ENCODE measurements around the gene JPH4. TPM values are rescaled to one million over a fixed set of nuclear protein-coding genes. Genes with fewer than 3 reads are reported as not detected.
A peak's percentile ranks its signal among the peaks of the same experiment; 100 is the strongest.

The JPH4 gene
- total and polyA plus RNA-seq, 2 of the 8 experiments (the other 6 are each of a cell fraction or from before 2014, with no cell fraction given) = 23.9 to 46.7 TPM

GRCh38 chr14:23525611-23526010 is 53.0 kb downstream of the JPH4 start:
- DNase-seq (ENCODE audit: low read depth in 1 of 2, low spot score in 2 of 2) (no peak), FAIRE-seq (no peak)
- no peak overlapping the region for H3K56ac ChIP-seq (replicated peaks; ENCODE audit: insufficient read length, low read depth, low read length)
- H4K91ac ChIP-seq (replicated peaks; ENCODE audit: insufficient read length, low read length) = no peak overlapping the region
- peaks cover 0 to 3% of the 10 kb centered on the region in 2 experiments for H4K20me1 ChIP-seq (replicated peaks in 1 of 2; ENCODE audit: control insufficient read depth in 1 of 2, insufficient read depth in 2 of 2, low read length in 2 of 2)
- no peak overlapping the region for H4K5ac ChIP-seq (ENCODE audit: insufficient read length, low read depth, low read length)
- H2AFZ ChIP-seq (ENCODE audit: low read length) = no peak overlapping the region
- H3K23ac ChIP-seq (ENCODE audit: insufficient read length) = no peak overlapping the region
- no peaks in the 10 kb centered on the region for H3K79me1 ChIP-seq (ENCODE audit: low read depth, low read length)
- no peak overlapping the region for H2AK5ac ChIP-seq (ENCODE audit: low read depth, low read length)
- H2BK5ac ChIP-seq (ENCODE audit: low read depth, low read length) = no peak overlapping the region
- H3K4me3 ChIP-seq (ENCODE audit: extremely low read depth in 1 of 4, insufficient read depth in 2 of 4, low read depth in 3 of 4, low read length in 4 of 4) = no peak overlapping the region
- H3K36me3 ChIP-seq (ENCODE audit: control insufficient read depth in 2 of 4, insufficient read depth in 4 of 4, low read length in 3 of 4) = peaks cover 2 to 45% (median 25%) of the 10 kb centered on the region in 4 experiments
- H3K27me3 ChIP-seq (replicated peaks in 1 of 4; ENCODE audit: control insufficient read depth in 3 of 4, extremely low read depth in 1 of 4, insufficient read depth in 3 of 4, low read length in 3 of 4) = no peaks in the 10 kb centered on the region
- H2BK20ac ChIP-seq (ENCODE audit: low read length) = no peak overlapping the region
- H3K9ac ChIP-seq (replicated peaks in 1 of 4; ENCODE audit: extremely low read depth in 1 of 4, low read depth in 3 of 4, low read length in 3 of 4) = no peak overlapping the region
- H2BK12ac ChIP-seq (ENCODE audit: low read depth, low read length) = no peak overlapping the region
- no peak overlapping the region for H3K27ac ChIP-seq (ENCODE audit: low read depth, low read length)
- no peak overlapping the region for H2BK15ac ChIP-seq (ENCODE audit: low read length)
- no peak overlapping the region for H3K14ac ChIP-seq (ENCODE audit: insufficient read length)
- H3K4me2 ChIP-seq (ENCODE audit: insufficient read depth in 1 of 2, low read depth in 2 of 2, low read length in 2 of 2) = no peak overlapping the region
- H2BK120ac ChIP-seq (replicated peaks; ENCODE audit: low read depth, low read length) = no peak overlapping the region
- H3K4me1 ChIP-seq (replicated peaks in 1 of 4; ENCODE audit: control insufficient read depth in 3 of 4, insufficient read depth in 4 of 4, low read length in 3 of 4) = peaks cover 0 to 3% (median 1%) of the 10 kb centered on the region in 4 experiments; a peak in 3 of 7 replicates
- ChIA-PET POLR2A (ENCODE audit: partially characterized antibody) (interaction anchor here (0.8 to 52.7 kb wide), 5 partner anchors 3 to 47 kb away, joined by 3 to 1523 read pairs (median 4); partner anchors contain the start of genes AP1G2, THTPA and ZFHX2), CTCF (ENCODE audit: partially characterized antibody) (interaction anchor here (0.6 to 70.5 kb wide), 6 partner anchors 8 to 103 kb away, joined by 5 to 2092 read pairs (median 8); partner anchors contain the start of genes AP1G2, NGDN, THTPA and ZFHX2)
- H3K4ac ChIP-seq (replicated peaks; ENCODE audit: insufficient read length, low read depth, low read length) = no peak overlapping the region
- no peak overlapping the region for H4K8ac ChIP-seq (ENCODE audit: extremely low read depth, insufficient read depth, low read length)
- no peaks in the 10 kb centered on the region for H3K9me3 ChIP-seq (ENCODE audit: insufficient read depth in 2 of 2, low read depth in 1 of 2, low read length in 1 of 2)
- TF ChIP-seq CTCF (IDR thresholded peaks at IDR 0.05; ENCODE audit: control extremely low read depth in 1 of 3, insufficient read depth in 1 of 3, low read depth in 1 of 3, low read length in 3 of 3) (peak in 2 of 3 experiments; percentile 10 to 13; a peak in 3 of 4 replicates), BACH1 (IDR thresholded peaks at IDR 0.05; ENCODE audit: low read length) (no peak), RAD21 (IDR thresholded peaks at IDR 0.05 in 1 of 2, conservative IDR thresholded peaks at IDR 0.05 in 1 of 2; ENCODE audit: low read depth in 2 of 2, low read length in 2 of 2) (peak; percentile 5 to 34; a peak in 1 of 4 replicates)
- 94% methylated on average over 3 of the region's 8 CpGs; no CpG with 5 or more reads in 1 of the 2 experiments for WGBS, 2 experiments (ENCODE audit: extremely low coverage in 1 of 2, insufficient coverage in 1 of 2, insufficient read length in 1 of 2, insufficient replicate concordance in 2 of 2, low coverage in 1 of 2, low lambda C conversion rate in 2 of 2, missing lambda C conversion rate in 1 of 2)
- no peaks in the 10 kb centered on the region for H3K79me2 ChIP-seq (ENCODE audit: control insufficient read depth in 1 of 2, insufficient read depth in 2 of 2, low read length in 2 of 2)
- no peaks in the 10 kb centered on the region for H3K23me2 ChIP-seq (ENCODE audit: low read depth, low read length)
- H3K18ac ChIP-seq (ENCODE audit: extremely low read depth, low read length) = no peak overlapping the region

Measured in H1 (cell line).